HepG2 (cell line): Measurements from ENCODE around the gene ARHGAP4. TPM values are rescaled to one million over a fixed set of nuclear protein-coding genes. Genes with fewer than 3 reads are reported as not detected.
A peak's percentile ranks its signal among the peaks of the same experiment; 100 is the strongest.

ENCODE experiments used
- BHLHE40 ChIP-seq: IDR thresholded peaks from 2 replicates; pipeline ENCODE4 v1.6.1; 2011; ENCODE audit warnings: low read length, improper control_type of control experiment
- CREB1 ChIP-seq, 2 experiments: fragments of 450-650 bp in 1 of 2; IDR thresholded peaks; 2 replicates each; pipeline ENCODE4 v1.6.1; 2016 to 2017; ENCODE audit warnings: control low read depth in 1 of 2, mild to moderate bottlenecking in 1 of 2, missing compliant biosample characterization in 1 of 2, missing genetic modification characterization in 1 of 2
- HMGA1 ChIP-seq: sonication (generic); formaldehyde crosslinking; conservative IDR thresholded peaks from 2 replicates; pipeline ENCODE4 v1.4.0; 2020; ENCODE audit warnings: missing genetic modification reagents
- KDM2A ChIP-seq: sonication (generic); formaldehyde crosslinking; IDR thresholded peaks from 2 replicates; pipeline ENCODE4 v1.4.0; 2020; ENCODE audit warnings: low read depth, missing genetic modification reagents, borderline replicate concordance
- KDM3A ChIP-seq: IDR thresholded peaks from 2 replicates; pipeline ENCODE4 v1.6.1; 2018; ENCODE audit warnings: low read depth, missing compliant biosample characterization
- NFIB ChIP-seq: sonication (generic); formaldehyde crosslinking; IDR thresholded peaks from 2 replicates; pipeline ENCODE4 v1.9.0; 2021; ENCODE audit warnings: missing genetic modification reagents, mild to moderate bottlenecking, borderline replicate concordance
- POLR2A ChIP-seq, 2 experiments: IDR thresholded peaks; 2 replicates each; pipeline ENCODE4 v1.6.1; 2011; ENCODE audit warnings: low read depth in 2 of 2, low read length in 2 of 2, mild to moderate bottlenecking in 1 of 2, moderate library complexity in 1 of 2; ENCODE audit not compliant: insufficient read depth in 1 of 2
- POLR2G ChIP-seq: fragments of 200-400 bp; formaldehyde crosslinking; IDR thresholded peaks from 2 replicates; pipeline ENCODE4 v1.6.1; 2018; ENCODE audit warnings: mild to moderate bottlenecking, low read depth, low read length, moderate library complexity
- SMAD1 ChIP-seq: sonication (generic); formaldehyde crosslinking; IDR thresholded peaks from 2 replicates; pipeline ENCODE4 v1.4.0; 2020; ENCODE audit warnings: missing genetic modification reagents, low read depth, mild to moderate bottlenecking, borderline replicate concordance
- ZNF260 ChIP-seq: sonication (generic); formaldehyde crosslinking; IDR thresholded peaks from 2 replicates; pipeline ENCODE4 v1.4.0; 2020; ENCODE audit warnings: missing genetic modification reagents, low read depth, mild to moderate bottlenecking, borderline replicate concordance
- ZNF451 ChIP-seq: sonication (generic); formaldehyde crosslinking; IDR thresholded peaks from 2 replicates; pipeline ENCODE4 v1.5.0; 2020; ENCODE audit warnings: mild to moderate bottlenecking, missing genetic modification reagents
- ZNF496 ChIP-seq: sonication (generic); formaldehyde crosslinking; IDR thresholded peaks from 2 replicates; pipeline ENCODE4 v1.8.1; 2023; ENCODE audit warnings: mild to moderate bottlenecking, moderate library complexity, missing genetic modification reagents; ENCODE audit not compliant: insufficient replicate concordance
- polyA plus RNA-seq, 8 experiments: library from polyadenylated mRNA; depleted of rRNA in 3 of 8; stranded (reverse) in 7 of 8; unstranded in 1 of 8; fragments of >200 nt; fragmentation: Illumina TruSeq in 4 of 8; extraction: Trizol in 4 of 8; gene quantifications; 2 replicates each; pipeline versions ENCODE4 v1.2.1 to v1.2.3, GENCODE V29; 2011 to 2016; ENCODE audit warnings: low read depth in 4 of 8, missing spikeins in 1 of 8, mixed read lengths in 1 of 8; ENCODE audit not compliant: insufficient read depth in 1 of 8
- total RNA-seq, 5 experiments: library from RNA; depleted of rRNA; stranded (reverse); fragments of >200 nt; fragmentation: Illumina TruSeq; extraction: Trizol; gene quantifications; 2 replicates each; pipeline ENCODE4 v1.2.3, GENCODE V29; 2016; ENCODE audit warnings: low read depth in 1 of 5
- TF ChIP-seq, protein P1 (sequence below): sonication (generic); formaldehyde crosslinking; IDR thresholded peaks from 2 replicates; pipeline ENCODE4; 2020; ENCODE audit warnings: missing genetic modification reagents, mild to moderate bottlenecking, borderline replicate concordance
- TF ChIP-seq, protein P2 (sequence below): sonication (generic); formaldehyde crosslinking; conservative IDR thresholded peaks from 2 replicates; pipeline ENCODE4 v1.8.0; 2022; ENCODE audit warnings: low read depth, missing genetic modification reagents
- TF ChIP-seq, protein P3 (sequence below): sonication (generic); formaldehyde crosslinking; IDR thresholded peaks from 2 replicates; pipeline ENCODE4 v1.4.0; 2020; ENCODE audit warnings: missing genetic modification reagents
- TF ChIP-seq, protein P4 (sequence below): IDR thresholded peaks from 2 replicates; pipeline ENCODE4 v1.6.1; 2016; ENCODE audit warnings: missing compliant biosample characterization, missing genetic modification reagents, borderline replicate concordance
- TF ChIP-seq, protein P5 (sequence below): sonication (generic); formaldehyde crosslinking; IDR thresholded peaks from 2 replicates; pipeline ENCODE4 v1.4.0; 2020; ENCODE audit warnings: mild to moderate bottlenecking, missing genetic modification reagents

ARHGAP4 gene
- total and polyA plus RNA-seq, 2 of the 13 experiments (the other 11 are each of a cell fraction or from before 2014, with no cell fraction given), result 0.57 to 0.64 TPM

DNA sequence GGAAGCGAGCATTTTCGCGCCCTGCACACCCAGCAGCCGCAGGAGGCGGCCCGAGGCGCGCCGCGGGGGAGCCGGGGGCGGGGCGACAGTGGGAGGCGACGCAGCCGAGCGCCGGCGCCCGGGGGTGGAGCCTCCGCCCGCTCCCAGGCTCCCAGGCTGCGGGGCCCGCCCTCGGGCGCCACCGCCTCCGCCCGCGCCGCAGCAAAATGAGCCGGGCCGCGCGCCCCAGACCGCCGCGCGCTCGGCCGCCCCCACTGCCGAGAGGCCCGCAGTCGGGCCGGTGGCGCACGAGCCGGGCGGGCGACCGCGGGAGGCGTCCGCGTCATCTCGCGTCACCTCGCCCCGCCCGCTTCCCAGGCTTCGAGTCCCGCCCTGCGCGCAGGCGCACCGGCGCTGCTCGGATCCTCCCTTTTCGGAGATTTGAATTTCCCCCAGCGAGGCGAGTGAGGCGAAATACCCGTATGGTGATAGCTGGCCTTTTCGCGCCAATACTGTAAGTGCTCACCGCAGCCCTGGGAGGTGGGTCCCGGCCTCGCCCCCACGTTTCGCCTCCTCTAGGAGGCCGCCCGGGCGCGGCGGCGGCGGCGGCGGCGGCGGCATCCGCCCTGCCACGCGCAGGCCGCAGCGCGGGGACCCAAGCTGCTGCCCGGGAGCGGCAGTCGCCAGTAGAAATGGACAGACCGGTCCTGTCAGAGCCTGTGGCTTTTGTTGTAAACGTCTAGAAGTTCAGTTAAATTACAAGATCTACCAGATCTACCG lies 46.5 kb upstream of the ARHGAP4 start, which contains the start of gene TMEM187 (continued):
- no peak for TF ChIP-seq SMAD1 (CRISPR knock-in tag)
- peak in 1 of 2 experiments; percentile 48; a peak in 1 of 4 replicates for TF ChIP-seq POLR2A (IDR thresholded peaks at IDR 0.05; ENCODE audit: insufficient read depth in 1 of 2, low read depth in 2 of 2, low read length in 2 of 2)
- no peak for TF ChIP-seq NFIB (CRISPR knock-in tag)
- no peak for TF ChIP-seq KDM3A
- TF ChIP-seq, protein P1, sequence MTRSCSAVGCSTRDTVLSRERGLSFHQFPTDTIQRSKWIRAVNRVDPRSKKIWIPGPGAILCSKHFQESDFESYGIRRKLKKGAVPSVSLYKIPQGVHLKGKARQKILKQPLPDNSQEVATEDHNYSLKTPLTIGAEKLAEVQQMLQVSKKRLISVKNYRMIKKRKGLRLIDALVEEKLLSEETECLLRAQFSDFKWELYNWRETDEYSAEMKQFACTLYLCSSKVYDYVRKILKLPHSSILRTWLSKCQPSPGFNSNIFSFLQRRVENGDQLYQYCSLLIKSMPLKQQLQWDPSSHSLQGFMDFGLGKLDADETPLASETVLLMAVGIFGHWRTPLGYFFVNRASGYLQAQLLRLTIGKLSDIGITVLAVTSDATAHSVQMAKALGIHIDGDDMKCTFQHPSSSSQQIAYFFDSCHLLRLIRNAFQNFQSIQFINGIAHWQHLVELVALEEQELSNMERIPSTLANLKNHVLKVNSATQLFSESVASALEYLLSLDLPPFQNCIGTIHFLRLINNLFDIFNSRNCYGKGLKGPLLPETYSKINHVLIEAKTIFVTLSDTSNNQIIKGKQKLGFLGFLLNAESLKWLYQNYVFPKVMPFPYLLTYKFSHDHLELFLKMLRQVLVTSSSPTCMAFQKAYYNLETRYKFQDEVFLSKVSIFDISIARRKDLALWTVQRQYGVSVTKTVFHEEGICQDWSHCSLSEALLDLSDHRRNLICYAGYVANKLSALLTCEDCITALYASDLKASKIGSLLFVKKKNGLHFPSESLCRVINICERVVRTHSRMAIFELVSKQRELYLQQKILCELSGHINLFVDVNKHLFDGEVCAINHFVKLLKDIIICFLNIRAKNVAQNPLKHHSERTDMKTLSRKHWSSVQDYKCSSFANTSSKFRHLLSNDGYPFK (CRISPR knock-in tag), result no peak
- TF ChIP-seq ZNF496 (CRISPR knock-in tag), result no peak
- TF ChIP-seq, protein P2, sequence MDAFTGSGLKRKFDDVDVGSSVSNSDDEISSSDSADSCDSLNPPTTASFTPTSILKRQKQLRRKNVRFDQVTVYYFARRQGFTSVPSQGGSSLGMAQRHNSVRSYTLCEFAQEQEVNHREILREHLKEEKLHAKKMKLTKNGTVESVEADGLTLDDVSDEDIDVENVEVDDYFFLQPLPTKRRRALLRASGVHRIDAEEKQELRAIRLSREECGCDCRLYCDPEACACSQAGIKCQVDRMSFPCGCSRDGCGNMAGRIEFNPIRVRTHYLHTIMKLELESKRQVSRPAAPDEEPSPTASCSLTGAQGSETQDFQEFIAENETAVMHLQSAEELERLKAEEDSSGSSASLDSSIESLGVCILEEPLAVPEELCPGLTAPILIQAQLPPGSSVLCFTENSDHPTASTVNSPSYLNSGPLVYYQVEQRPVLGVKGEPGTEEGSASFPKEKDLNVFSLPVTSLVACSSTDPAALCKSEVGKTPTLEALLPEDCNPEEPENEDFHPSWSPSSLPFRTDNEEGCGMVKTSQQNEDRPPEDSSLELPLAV, result no peak
- no peak for TF ChIP-seq ZNF451 (CRISPR knock-in tag)
- no peak for TF ChIP-seq HMGA1 (CRISPR knock-in tag)
- TF ChIP-seq ZNF260 (CRISPR knock-in tag), result no peak
- TF ChIP-seq, protein P3, sequence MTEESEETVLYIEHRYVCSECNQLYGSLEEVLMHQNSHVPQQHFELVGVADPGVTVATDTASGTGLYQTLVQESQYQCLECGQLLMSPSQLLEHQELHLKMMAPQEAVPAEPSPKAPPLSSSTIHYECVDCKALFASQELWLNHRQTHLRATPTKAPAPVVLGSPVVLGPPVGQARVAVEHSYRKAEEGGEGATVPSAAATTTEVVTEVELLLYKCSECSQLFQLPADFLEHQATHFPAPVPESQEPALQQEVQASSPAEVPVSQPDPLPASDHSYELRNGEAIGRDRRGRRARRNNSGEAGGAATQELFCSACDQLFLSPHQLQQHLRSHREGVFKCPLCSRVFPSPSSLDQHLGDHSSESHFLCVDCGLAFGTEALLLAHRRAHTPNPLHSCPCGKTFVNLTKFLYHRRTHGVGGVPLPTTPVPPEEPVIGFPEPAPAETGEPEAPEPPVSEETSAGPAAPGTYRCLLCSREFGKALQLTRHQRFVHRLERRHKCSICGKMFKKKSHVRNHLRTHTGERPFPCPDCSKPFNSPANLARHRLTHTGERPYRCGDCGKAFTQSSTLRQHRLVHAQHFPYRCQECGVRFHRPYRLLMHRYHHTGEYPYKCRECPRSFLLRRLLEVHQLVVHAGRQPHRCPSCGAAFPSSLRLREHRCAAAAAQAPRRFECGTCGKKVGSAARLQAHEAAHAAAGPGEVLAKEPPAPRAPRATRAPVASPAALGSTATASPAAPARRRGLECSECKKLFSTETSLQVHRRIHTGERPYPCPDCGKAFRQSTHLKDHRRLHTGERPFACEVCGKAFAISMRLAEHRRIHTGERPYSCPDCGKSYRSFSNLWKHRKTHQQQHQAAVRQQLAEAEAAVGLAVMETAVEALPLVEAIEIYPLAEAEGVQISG (CRISPR knock-in tag), result 0 out of 2 replicates have a peak, but pooled peaks have one; percentile 0
- TF ChIP-seq, protein P4, sequence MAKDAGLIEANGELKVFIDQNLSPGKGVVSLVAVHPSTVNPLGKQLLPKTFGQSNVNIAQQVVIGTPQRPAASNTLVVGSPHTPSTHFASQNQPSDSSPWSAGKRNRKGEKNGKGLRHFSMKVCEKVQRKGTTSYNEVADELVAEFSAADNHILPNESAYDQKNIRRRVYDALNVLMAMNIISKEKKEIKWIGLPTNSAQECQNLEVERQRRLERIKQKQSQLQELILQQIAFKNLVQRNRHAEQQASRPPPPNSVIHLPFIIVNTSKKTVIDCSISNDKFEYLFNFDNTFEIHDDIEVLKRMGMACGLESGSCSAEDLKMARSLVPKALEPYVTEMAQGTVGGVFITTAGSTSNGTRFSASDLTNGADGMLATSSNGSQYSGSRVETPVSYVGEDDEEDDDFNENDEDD (CRISPR knock-in tag), result 0 out of 2 replicates have a peak, but pooled peaks have one; percentile 58
- peak; percentile 80; the same call in 1 of the 2 replicates for TF ChIP-seq CREB1 (IDR thresholded peaks at IDR 0.05)
- TF ChIP-seq CREB1 (CRISPR knock-in tag; IDR thresholded peaks at IDR 0.05), result no peak
- peak; percentile 37; the same call in 1 of the 2 replicates for TF ChIP-seq KDM2A (CRISPR knock-in tag)
- peak; percentile 47 for TF ChIP-seq BHLHE40
- TF ChIP-seq POLR2G, result 0 out of 2 replicates have a peak, but pooled peaks have one; percentile 37
- TF ChIP-seq, protein P5, sequence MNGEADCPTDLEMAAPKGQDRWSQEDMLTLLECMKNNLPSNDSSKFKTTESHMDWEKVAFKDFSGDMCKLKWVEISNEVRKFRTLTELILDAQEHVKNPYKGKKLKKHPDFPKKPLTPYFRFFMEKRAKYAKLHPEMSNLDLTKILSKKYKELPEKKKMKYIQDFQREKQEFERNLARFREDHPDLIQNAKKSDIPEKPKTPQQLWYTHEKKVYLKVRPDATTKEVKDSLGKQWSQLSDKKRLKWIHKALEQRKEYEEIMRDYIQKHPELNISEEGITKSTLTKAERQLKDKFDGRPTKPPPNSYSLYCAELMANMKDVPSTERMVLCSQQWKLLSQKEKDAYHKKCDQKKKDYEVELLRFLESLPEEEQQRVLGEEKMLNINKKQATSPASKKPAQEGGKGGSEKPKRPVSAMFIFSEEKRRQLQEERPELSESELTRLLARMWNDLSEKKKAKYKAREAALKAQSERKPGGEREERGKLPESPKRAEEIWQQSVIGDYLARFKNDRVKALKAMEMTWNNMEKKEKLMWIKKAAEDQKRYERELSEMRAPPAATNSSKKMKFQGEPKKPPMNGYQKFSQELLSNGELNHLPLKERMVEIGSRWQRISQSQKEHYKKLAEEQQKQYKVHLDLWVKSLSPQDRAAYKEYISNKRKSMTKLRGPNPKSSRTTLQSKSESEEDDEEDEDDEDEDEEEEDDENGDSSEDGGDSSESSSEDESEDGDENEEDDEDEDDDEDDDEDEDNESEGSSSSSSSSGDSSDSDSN, result peak; percentile 7; the same call in 1 of the 2 replicates
